ENCODE measurements around the gene HOXD3.

DNA sequence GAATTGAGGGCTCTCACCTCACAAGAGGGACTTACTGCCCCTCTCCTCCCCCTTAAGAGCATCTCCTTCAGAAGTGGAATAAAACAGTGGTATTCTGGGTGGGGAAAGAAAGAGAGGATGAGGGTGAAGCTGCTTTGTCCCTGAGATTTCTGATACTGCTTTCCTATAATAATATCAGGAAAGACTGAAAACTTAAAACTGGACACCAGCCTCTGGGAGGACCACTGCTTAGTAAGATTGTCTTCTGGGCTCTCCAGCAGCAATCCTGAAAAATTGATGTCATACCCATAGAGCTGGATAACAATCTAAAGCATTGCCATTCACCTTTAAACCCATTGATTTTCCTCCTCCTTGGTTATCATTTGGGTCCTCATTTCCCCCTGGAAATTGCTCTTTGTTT is 10.5 kb upstream of the HOXD3 start:
- TF ChIP-seq, protein P1, sequence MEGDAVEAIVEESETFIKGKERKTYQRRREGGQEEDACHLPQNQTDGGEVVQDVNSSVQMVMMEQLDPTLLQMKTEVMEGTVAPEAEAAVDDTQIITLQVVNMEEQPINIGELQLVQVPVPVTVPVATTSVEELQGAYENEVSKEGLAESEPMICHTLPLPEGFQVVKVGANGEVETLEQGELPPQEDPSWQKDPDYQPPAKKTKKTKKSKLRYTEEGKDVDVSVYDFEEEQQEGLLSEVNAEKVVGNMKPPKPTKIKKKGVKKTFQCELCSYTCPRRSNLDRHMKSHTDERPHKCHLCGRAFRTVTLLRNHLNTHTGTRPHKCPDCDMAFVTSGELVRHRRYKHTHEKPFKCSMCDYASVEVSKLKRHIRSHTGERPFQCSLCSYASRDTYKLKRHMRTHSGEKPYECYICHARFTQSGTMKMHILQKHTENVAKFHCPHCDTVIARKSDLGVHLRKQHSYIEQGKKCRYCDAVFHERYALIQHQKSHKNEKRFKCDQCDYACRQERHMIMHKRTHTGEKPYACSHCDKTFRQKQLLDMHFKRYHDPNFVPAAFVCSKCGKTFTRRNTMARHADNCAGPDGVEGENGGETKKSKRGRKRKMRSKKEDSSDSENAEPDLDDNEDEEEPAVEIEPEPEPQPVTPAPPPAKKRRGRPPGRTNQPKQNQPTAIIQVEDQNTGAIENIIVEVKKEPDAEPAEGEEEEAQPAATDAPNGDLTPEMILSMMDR (conservative IDR thresholded peaks at IDR 0.05; ENCODE audit: low read length): no peak
- no peak for TF ChIP-seq EZH2phosphoT487 (IDR thresholded peaks at IDR 0.05; ENCODE audit: borderline replicate concordance, low read depth, low read length)

Data from OCI-LY7 (cell line).